Measurements from ENCODE around the gene LRG1. TPM values are rescaled to one million over a fixed set of nuclear protein-coding genes. Genes with fewer than 3 reads are reported as not detected.
A peak's percentile ranks its signal among the peaks of the same experiment; 100 is the strongest.

Gene LRG1
- total and polyA plus RNA-seq, 2 of the 13 experiments (the other 11 are each of a cell fraction or from before 2014, with no cell fraction given): 12.0 to 39.3 TPM

DNA sequence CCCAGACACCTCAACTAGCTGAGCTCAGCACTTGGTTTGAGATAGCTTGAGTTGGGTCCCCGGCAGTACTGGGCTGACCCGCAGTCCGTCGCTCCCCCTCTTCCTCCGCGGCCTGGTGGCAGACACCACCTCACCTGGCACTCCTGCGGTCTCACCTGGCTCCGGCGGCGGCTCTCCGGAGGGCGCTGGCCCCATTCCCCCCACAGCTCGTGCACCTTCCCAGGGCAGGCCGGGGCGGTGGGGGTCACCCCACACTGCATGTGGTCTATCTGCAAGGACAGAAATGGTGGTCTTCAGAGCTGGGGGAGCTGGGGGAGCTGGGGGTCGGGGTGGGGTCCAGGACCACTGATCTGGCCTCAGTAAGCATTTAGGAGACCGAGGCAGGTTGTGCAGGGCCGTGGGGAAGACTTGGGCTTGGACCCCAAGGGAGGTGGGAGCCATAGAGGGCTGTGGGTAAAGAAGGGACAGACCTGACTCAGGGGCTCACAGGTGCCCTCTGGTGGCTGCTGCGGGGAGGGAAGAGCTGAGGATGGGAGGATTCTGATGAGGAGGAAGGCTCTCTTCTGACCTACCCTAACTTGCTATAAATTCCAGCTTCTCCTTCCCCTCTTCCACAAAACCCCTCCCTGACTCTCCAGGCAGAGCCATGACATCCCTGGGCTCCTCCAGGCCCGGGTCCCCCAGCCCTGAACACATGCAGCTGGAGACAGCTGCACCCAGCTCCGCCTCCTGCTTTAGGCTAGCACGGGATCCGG is 14.9 kb downstream of the LRG1 start:
- no peak overlapping the region for H3K4me3 ChIP-seq (replicated peaks in 1 of 3; ENCODE audit: insufficient read depth in 1 of 3, low read depth in 2 of 3, low read length in 3 of 3)
- no TSS peak for BruUV-seq (replicated peaks)
- POLR2A ChIA-PET: interaction anchor here (0.6 to 4.5 kb wide), 2 partner anchors 10 to 15 kb away, joined by 4 to 38 read pairs; partner anchors contain the start of genes LRG1 and PLIN5

More for the DNA sequence above, 14.9 kb downstream of the LRG1 start:
- no peaks in the 10 kb centered on the region for H3K79me2 ChIP-seq (ENCODE audit: insufficient read depth, low read length)
- H3K9ac ChIP-seq (ENCODE audit: insufficient read depth, low read depth, low read length): no peak overlapping the region
- 66% methylated on average over 20 of the region's 23 CpGs for WGBS (ENCODE audit: low lambda C conversion rate)
- intact Hi-C loops (cut with micrococcal nuclease; ENCODE audit: unreplicated experiment): no loop called here
- no peaks in the 10 kb centered on the region for H3K36me3 ChIP-seq (replicated peaks in 1 of 2; ENCODE audit: control insufficient read depth in 1 of 2, insufficient read depth in 2 of 2, low read length in 2 of 2)
- no peak overlapping the region for H3K4me2 ChIP-seq (ENCODE audit: low read depth, low read length)
- ATAC-seq: peak; percentile 50
- no peak for DNase-seq (ENCODE audit: low spot score)
- H3K27me3 ChIP-seq (ENCODE audit: control insufficient read depth in 1 of 2, insufficient read depth in 2 of 2, low read length in 2 of 2): no peaks in the 10 kb centered on the region; a peak in 1 of 5 replicates
- no peak for FAIRE-seq
- no peak overlapping the region for H3K27ac ChIP-seq (ENCODE audit: extremely low read length, insufficient read depth, low read length)
- CTCF ChIA-PET (ENCODE audit: low intra/inter-chr PET ratio, low total read pairs): no interaction called here
- no peaks in the 10 kb centered on the region for H4K20me1 ChIP-seq (ENCODE audit: insufficient read depth, low read length)
- TF ChIP-seq ZMYM3 (CRISPR knock-in tag; IDR thresholded peaks at IDR 0.05) (0 out of 2 replicates have a peak, but pooled peaks have one; percentile 64), XRCC5 (optimal IDR thresholded peaks at IDR 0.05; ENCODE audit: low read length) (peak; percentile 50), SRF (IDR thresholded peaks at IDR 0.05; ENCODE audit: low read depth, low read length) (no peak), KDM1A (CRISPR knock-in tag; IDR thresholded peaks at IDR 0.05) (0 out of 2 replicates have a peak, but pooled peaks have one; percentile 17), FOXJ3 (CRISPR knock-in tag; IDR thresholded peaks at IDR 0.05; ENCODE audit: borderline replicate concordance) (no peak), ZFP36 (IDR thresholded peaks at IDR 0.05; ENCODE audit: borderline replicate concordance, low read depth, low read length, partially characterized antibody) (peak; percentile 46), FOXC1 (CRISPR knock-in tag; IDR thresholded peaks at IDR 0.05; ENCODE audit: borderline replicate concordance) (no peak), SMC3 (IDR thresholded peaks at IDR 0.05; ENCODE audit: low read length) (peak; percentile 62), AGO1 (IDR thresholded peaks at IDR 0.05; ENCODE audit: low read depth, low read length, poor library complexity, severe bottlenecking) (no peak), HOXA3 (CRISPR knock-in tag; IDR thresholded peaks at IDR 0.05) (no peak), ZNF263 (CRISPR knock-in tag; IDR thresholded peaks at IDR 0.05) (peak; percentile 74), SALL1 (CRISPR knock-in tag; IDR thresholded peaks at IDR 0.05) (0 out of 2 replicates have a peak, but pooled peaks have one; percentile 23), STAG1 (CRISPR knock-in tag; IDR thresholded peaks at IDR 0.05) (peak; percentile 40)
- TF ChIP-seq, protein P1, sequence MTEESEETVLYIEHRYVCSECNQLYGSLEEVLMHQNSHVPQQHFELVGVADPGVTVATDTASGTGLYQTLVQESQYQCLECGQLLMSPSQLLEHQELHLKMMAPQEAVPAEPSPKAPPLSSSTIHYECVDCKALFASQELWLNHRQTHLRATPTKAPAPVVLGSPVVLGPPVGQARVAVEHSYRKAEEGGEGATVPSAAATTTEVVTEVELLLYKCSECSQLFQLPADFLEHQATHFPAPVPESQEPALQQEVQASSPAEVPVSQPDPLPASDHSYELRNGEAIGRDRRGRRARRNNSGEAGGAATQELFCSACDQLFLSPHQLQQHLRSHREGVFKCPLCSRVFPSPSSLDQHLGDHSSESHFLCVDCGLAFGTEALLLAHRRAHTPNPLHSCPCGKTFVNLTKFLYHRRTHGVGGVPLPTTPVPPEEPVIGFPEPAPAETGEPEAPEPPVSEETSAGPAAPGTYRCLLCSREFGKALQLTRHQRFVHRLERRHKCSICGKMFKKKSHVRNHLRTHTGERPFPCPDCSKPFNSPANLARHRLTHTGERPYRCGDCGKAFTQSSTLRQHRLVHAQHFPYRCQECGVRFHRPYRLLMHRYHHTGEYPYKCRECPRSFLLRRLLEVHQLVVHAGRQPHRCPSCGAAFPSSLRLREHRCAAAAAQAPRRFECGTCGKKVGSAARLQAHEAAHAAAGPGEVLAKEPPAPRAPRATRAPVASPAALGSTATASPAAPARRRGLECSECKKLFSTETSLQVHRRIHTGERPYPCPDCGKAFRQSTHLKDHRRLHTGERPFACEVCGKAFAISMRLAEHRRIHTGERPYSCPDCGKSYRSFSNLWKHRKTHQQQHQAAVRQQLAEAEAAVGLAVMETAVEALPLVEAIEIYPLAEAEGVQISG (CRISPR knock-in tag; IDR thresholded peaks at IDR 0.05): peak; percentile 95
- TF ChIP-seq, protein P2, sequence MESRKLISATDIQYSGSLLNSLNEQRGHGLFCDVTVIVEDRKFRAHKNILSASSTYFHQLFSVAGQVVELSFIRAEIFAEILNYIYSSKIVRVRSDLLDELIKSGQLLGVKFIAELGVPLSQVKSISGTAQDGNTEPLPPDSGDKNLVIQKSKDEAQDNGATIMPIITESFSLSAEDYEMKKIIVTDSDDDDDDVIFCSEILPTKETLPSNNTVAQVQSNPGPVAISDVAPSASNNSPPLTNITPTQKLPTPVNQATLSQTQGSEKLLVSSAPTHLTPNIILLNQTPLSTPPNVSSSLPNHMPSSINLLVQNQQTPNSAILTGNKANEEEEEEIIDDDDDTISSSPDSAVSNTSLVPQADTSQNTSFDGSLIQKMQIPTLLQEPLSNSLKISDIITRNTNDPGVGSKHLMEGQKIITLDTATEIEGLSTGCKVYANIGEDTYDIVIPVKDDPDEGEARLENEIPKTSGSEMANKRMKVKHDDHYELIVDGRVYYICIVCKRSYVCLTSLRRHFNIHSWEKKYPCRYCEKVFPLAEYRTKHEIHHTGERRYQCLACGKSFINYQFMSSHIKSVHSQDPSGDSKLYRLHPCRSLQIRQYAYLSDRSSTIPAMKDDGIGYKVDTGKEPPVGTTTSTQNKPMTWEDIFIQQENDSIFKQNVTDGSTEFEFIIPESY (CRISPR knock-in tag; IDR thresholded peaks at IDR 0.05): 0 out of 2 replicates have a peak, but pooled peaks have one; percentile 8
- TF ChIP-seq, protein P3, sequence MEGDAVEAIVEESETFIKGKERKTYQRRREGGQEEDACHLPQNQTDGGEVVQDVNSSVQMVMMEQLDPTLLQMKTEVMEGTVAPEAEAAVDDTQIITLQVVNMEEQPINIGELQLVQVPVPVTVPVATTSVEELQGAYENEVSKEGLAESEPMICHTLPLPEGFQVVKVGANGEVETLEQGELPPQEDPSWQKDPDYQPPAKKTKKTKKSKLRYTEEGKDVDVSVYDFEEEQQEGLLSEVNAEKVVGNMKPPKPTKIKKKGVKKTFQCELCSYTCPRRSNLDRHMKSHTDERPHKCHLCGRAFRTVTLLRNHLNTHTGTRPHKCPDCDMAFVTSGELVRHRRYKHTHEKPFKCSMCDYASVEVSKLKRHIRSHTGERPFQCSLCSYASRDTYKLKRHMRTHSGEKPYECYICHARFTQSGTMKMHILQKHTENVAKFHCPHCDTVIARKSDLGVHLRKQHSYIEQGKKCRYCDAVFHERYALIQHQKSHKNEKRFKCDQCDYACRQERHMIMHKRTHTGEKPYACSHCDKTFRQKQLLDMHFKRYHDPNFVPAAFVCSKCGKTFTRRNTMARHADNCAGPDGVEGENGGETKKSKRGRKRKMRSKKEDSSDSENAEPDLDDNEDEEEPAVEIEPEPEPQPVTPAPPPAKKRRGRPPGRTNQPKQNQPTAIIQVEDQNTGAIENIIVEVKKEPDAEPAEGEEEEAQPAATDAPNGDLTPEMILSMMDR (CRISPR knock-in tag; IDR thresholded peaks at IDR 0.05): peak; percentile 73
- H3K4me1 ChIP-seq (ENCODE audit: insufficient read depth, low read length): peaks cover 39% of the 10 kb centered on the region
- H3K9me3 ChIP-seq (ENCODE audit: low read length): no peaks in the 10 kb centered on the region
- no peak overlapping the region for H2AFZ ChIP-seq (ENCODE audit: low read length)
- in situ Hi-C loops (cut with HindIII; ENCODE audit: extremely low pct_ligation_motif_present, low pct_unique_long_range_greater_than_20kb): no loop called here
